Measurements from ENCODE around the gene EHMT1.

EHMT1 gene

DNA sequence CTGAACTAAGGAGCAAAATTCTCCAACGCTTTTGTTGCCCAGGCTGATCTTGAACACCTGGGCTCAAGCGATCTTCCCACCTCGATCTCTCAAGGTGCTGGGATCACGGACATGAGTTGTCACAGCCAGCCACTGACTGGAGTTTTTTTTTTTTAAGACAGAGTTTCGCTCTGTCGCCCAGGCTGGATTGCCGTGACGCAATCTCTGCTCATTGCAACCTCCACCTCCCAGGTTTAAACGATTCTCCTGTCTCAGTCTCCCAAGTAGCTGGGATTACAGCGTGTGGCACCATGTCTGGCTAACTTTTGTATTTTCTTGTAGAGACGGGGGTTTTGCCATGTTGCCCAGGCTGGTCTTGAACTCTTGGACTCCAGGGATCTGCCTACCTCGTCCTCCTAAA is 58.2 kb downstream of the EHMT1 start:
- no peak for DNase-seq

DNA sequence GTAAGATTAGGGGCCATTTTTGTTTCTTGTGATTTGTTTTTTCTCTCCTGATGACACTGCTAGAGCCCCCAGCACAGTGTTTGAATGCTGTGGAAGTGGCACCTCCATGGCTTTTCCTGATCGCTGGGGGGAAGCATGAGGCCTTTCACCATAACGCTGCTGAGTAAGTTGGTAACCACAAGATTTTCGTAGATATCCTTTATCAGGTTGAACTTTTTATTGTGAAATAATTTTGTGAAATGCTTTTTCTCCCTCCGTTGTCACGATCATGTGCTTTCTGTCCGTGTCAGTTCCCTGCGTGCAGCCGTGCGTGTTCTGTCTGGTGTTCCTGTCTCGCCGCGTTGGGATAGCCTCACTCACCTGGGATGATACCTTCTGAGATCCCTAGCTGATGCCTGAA is 59.4 kb downstream of the EHMT1 start:
- no peak for DNase-seq

DNA sequence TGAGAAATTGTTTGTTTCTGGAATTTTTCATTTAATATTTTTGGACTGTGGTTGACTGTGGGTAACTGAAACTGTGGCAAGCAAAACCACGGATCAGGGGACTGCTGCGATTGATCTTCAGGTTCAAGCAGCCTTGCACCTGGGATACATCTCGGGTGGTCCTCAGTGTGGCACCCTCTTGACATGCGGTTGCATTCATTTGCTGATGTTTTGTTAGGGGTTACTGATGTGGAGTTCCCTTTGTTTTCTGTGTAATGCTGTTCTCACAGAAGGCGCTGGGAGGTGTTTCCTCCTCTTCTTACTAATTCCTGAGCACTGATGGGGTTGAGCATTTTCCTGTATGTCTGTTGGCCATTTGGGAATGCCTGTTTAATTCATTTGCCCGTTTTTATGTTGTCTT is 60.4 kb downstream of the EHMT1 start:
- no peak for DNase-seq

DNA sequence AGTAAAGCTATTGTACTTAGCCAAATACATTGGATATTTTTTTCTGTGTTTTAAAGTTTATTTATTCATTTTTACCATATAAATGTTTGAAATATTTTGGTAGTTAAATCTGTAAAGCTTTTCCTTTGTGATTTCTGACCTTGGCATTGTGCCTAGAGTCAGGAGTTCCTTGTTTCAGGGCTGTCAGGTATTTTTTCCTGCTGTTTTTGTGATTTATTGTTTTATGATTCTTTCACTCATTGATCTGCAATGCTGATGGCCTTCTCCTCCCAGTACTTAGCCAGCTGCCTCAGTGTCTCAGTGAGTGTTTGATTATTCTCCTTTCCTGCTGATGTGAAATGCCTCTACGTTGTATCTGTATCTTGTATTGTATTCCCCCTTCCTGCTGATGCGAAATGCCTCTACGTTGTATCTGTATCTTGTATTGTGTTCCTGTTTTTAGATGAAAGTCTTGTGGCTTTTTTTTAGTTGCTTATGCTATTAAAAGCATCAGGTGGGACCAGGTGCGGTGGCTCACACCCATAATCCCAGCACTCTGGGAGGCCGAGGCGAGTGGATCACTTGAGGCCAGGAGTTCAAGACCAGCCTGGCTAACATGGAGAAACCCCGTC is 61.0 kb downstream of the EHMT1 start:
- DNase-seq, result no peak

GRCh38 chr9:137680444-137681358 is 61.9 kb downstream of the EHMT1 start:
- DNase-seq, result no peak

DNA sequence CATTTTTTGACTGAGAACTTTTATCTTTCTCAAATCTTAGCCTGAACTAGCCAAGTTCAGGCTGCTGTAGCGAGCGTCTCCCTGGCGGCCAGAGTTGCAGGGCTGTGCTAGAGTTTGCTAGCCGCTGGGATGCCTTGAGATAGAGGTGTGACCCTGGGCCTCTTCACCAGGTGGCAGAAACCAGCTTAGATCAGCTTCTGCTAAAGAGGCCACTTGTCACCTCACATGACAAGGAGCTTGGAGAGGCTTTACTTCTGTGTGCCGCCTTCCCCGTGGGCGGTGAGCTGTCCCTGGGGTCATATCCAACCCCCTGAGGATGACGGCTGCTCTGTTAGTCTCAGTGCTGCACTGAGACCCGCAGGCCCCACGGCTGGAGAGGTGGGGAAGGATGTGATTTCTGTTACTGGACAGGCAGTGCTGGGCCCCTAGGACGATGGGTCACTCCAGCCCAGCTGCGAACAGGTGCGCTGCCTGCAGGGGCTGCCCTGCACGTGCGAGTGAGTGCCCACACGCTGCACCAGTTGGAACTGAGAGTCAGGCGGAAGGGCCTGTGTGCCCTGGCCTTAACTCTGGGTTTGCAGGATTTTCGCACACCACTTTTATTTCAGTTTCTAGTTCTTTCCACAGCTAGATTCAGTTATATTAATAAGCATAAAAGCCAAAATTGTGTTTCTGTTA is 63.8 kb downstream of the EHMT1 start:
- no peak for DNase-seq

DNA sequence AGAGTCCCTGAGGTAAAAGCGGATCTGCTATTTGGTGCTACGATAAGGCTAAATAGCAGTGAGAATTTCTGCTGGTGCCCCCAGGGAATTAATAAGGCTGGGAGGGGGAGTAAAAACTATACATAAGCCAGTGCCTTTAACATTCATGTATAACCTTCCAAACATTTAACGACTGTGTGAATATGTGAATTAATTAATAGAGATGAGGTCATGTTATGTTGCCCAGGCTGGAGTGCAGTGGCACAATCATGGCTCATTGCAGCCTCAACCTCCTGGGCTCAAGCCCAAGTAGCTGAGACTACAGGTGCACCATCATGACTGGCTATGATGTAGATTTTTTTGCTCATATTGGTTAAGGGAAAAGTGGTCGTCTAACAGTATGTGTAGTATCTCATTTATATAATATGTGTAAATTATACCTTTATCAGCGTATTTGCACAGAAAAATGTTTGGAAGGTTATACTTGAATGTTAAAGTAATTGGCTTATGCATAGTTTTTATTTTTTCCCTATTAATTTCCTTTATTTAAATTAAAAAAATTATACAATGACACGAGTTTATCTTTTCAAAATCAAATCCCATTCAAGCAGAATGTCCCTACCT is 64.6 kb downstream of the EHMT1 start:
- no peak for DNase-seq

GRCh38 chr9:137685035-137685740 is 66.4 kb downstream of the EHMT1 start:
- DNase-seq, result no peak

GRCh38 chr9:137685741-137686420 is 67.1 kb downstream of the EHMT1 start:
- DNase-seq, result no peak

DNA sequence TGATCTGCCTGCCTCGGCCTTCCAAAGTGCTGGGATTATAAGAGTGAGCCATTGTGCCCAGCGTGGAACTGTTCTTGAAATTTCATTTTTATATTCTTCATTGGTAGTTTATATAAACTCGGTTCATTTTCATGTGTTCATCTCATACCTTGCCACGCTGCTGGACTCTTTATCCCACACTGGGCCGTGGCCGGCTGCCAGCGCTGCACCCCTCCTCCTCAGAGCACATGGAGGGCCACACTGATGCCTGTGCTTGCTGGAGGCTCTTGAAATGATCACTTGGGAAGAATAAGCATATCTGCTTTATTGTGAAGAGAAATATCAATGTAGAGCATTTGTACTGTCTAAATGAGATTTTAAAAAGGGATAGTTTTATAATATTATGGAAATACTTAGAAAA is 69.5 kb downstream of the EHMT1 start:
- no peak for DNase-seq

GRCh38 chr9:137688725-137689124 is 69.9 kb downstream of the EHMT1 start:
- DNase-seq, result peak in 1 of 2 donors; percentile 10

DNA sequence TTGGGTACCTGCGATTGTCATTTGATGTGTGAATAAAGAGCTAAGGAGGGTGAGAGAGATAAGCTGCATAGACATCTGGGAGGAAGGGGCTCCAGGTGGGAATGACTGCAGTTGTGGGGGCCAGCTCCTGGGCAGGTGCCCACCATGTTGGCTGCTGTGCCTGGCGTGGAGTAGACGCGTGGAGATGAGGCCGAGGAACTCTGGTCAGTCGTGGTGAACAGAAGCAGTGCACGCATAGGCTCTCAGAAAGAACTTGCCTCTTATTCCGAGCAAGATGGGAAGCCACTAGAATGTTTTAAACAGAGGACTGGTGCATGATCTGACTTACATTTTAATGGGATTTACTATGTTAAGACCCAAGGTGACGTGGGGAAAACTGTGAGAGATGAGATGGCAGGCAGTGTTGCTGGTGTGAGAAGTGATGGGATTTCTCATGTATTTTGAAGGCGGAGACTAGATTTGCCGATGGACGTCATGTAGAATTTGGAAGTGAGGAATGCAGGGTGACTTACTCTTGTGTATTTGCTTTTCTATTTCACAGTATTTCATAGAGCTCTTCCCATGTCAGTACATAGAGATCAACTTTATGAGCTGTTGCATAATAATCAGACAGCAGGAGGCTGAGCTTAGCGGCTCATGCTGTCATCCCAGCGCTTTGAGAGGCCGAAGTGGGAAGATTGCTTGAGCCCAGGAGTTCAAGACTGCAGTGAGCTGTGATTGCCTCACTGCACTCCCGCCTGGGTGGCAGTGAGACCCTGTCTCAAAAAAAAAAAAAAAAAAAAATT is 71.1 kb downstream of the EHMT1 start:
- no peak for DNase-seq

DNA sequence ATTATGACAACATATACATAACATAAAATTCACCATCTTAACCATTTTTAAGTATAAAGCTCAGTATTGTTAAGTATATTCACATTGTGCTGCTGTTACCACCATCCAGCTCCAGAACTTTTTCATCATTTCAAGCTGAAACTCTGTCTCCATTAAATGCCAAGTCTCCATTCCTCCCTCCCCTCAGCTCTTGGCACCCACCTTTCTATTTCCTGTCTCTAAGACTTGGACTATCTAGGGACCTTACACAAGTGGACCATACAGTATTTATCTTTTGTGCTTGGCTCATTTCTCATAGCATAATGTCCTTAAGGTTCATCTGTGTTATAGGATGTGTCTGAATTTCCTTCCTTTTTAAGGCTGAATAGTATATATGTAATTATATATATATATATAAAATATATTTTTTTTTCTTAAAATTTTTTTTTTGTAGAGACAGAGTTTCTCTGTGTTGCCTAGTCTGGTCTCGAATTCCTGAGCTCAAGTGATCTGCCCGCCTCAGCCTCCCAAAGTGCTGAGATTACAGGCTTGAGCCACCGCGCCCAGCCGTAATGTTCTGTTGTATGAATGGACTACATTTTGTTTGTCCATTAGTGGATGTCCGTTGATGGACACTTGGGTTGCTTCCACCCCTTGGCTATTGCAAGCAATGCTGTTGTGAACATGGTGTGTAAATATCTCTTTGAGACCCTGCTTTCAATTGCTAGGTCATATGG is 72.3 kb downstream of the EHMT1 start:
- no peak for DNase-seq

- peak in 1 of 2 donors; percentile 33 for DNase-seq
Observed at GRCh38 chr9:137691646-137692351, 73.0 kb downstream of the EHMT1 start.

- no peak for DNase-seq
Observed at GRCh38 chr9:137694236-137694959, 75.6 kb downstream of the EHMT1 start.

GRCh38 chr9:137694962-137695875 is 76.4 kb downstream of the EHMT1 start:
- peak; percentile 29 to 38 for DNase-seq

GRCh38 chr9:137696136-137696925 is 77.5 kb downstream of the EHMT1 start:
- no peak for DNase-seq

Measured in CD4-positive, alpha-beta T cell treated with Interferon alpha-2 for 1 hour (primary cell).